HG02938 (cell line): ENCODE results near the gene GAS7.

Source experiments
- ATAC-seq: cut with Tn5 transposase; IDR thresholded peaks from one replicate; pipeline ENCODE4 v1.9.1; 2021; ENCODE audit warnings: mild to moderate bottlenecking, moderate library complexity; ENCODE audit not compliant: unreplicated experiment

GAS7 gene

DNA sequence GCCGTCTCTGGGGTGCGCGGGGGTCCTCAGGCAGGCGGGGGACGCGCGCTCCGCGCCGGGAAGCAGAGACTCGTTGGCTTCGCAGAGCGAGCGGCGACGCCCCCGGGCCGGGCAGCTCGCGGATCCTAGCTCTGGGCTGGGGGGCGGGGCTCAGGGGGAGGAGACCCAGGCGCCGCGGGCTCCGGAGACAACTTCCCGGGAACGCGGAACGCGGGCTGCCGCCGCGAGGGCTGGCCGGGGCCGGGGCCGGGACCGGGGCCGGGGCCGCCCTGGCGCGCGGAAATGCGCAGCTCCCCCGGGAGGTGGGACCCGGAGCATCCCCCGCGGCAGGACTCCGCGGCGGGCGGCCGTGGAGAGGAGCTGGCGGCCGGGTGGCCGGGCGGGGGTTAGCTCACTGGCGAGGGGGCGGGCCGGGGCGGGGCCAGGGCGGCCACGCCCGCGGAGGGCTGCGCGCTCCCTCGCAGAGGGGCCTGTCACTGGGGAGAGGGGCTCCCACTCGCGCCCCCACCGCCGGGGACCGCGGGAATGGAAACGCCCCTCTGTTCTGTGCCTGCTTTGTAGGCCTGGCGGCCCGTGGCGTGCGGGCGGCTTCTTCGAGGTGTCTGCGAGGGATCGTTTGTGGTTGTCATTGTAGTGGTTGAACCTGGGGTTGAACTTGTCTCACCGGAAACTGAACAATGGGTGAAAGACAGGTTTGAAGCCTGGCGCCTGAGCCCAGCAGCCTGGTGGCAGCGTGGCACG is at the start of gene GAS7:
GAS7 (minus strand) TSS at position 98 of the 741 bp plus-strand sequence.
- no peak for ATAC-seq

DNA sequence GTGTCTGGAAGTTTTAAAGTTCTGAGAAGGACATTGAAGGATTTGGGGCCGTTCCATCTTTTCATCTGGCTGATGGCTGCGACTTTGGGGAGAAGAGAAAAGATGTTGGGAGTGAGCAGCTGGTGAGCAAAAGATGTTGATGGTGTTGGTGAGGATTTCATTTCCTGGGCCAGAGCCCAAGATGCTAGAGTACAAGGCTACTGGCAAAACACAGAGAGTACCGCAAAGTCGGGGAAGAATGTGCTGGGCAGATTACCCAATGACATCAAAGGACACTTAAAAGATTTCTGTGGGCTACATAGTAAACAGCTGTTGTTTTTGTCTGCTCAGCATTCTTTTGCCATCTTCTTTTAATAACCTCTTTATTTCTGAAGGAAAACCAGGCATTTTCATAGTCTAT is 49.4 kb upstream of the GAS7 start:
- ATAC-seq = no peak

DNA sequence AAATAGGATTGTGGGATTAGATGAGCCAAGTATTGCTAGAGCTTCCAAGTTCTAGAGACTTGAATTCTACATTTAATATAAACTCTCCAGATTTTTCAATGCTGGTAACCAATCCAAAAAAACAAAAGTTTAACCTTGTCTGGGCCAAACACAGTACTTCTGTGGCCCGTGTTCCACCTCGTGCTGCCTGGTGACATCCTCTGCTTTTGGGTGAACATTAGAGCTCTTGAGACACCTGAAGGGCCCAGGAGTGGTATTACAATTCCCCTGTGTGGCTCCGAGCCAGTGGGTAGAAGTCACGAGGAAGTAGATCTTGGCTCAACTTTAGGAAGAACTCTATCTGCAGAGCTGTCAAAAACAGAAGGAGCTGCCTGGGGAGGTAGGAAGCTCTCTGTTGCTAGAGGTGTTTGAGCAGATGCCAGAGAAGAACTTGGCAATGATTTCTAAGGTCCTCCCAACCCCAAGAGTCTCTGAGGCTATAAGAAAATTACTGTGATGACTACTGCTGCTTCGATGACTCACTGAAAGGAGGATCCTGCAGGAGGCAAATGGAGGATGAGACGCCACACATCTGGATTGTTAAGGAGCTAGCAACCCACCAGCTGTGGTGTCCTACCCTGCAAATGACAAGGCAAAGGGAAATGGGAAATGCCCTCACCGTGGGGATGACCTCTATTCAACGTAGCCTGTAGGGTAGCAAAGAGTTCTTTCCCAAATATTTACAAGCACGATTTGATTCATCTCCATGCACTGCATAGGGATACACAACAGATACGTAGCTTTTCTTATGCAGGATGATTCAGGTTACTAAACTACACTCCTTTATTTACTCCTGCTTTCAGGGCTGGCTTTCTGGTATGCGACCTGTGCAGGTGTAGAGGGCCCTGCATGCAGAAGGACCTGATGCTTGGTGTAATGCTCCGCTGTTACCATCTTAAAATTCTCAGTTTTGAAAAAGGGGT is 45.8 kb upstream of the GAS7 start:
- no peak for ATAC-seq

DNA sequence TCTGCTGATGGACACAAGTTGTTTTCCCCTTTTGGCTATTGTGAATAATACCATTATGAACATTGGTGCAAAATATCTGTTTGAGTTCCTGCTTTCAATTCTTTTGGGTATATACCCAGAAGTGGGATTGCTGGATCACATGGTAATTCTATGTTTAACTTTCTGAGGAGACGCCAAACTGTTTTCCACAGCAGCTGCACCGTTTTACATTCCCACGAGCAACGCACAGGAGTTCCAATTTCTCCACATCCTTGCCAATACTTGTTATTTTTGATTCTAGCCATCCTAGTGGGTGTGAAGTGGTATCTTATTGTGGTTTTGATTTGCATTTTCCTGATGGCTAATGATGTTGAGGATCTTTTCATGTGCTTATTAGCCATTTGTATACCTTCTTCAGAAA is 43.4 kb upstream of the GAS7 start:
- ATAC-seq = no peak

DNA sequence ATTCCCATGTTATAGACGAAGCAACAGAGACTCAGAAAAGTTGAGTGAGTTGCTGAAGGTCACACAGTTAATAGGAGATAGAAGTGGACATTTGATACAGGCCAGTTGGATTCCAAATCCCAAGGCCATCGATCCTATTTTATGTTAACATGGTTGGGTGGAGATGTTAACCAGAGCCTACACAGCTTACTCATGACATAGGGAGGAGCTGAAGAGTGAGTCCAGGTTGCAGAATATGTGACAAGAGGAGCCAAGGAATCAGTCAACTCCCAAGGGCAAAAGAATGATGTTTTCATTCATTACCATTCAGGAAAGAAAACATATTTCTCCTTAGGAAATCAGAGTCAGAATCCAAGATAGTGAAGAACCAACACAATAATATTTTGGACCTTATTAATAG is 40.3 kb upstream of the GAS7 start:
- ATAC-seq = no peak

DNA sequence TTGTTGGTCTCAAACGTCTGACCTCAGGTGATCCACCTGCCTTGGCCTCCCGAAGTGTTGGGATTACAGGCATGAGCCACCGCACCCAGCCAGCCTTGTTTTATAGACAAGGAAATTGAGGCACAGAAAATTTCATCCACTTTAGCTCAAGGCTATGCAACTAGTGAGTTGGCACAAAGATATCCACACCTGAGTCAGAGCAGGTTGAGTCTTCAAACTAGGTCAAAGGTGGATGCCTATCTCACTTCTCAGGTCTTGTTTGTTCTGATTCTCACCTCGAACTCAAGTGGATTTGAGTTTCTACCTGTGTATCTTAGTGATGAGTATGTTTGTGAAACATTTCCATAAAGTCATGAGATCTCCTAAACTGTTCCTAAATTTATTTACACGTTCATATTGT is 35.6 kb upstream of the GAS7 start:
- ATAC-seq = no peak

DNA sequence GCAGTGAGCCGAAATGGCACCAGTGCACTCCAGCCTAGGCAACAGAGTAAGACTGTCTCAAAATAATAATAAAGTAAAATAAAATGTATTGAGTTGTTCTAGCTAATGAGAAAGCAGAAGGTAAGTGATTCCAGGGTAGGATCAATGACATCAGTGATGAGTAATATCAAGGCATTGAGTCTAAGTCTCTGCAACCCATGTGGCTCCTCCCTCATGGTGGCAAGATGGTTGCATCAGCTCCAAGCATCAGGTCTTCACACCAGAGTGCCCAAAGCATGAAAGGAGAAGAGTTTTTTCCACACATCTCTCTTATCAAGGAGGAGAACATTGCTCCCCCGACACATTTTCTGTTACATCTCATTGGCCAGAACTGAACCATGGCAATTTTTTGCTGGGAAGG is 34.8 kb upstream of the GAS7 start:
- ATAC-seq = no peak

DNA sequence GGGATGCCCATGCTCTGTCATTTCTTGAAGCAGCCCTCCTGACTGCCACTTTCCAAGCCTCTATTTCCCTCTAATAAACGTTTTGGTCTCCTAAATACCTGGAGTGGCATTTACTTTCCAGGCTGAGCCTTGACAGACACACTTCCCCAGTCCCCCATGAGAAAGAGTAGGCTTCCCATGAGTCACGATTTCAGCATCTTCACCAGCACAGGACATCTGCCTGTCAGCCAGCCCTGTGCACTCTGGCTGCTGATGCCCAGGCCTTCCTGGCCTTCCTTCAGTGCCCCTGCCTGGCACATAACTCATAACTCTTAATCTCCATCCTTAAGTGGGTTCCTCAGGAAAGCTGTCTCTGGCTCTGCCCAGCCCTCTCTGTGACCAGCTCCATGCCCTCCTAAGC is 30.8 kb upstream of the GAS7 start:
- ATAC-seq = no peak

DNA sequence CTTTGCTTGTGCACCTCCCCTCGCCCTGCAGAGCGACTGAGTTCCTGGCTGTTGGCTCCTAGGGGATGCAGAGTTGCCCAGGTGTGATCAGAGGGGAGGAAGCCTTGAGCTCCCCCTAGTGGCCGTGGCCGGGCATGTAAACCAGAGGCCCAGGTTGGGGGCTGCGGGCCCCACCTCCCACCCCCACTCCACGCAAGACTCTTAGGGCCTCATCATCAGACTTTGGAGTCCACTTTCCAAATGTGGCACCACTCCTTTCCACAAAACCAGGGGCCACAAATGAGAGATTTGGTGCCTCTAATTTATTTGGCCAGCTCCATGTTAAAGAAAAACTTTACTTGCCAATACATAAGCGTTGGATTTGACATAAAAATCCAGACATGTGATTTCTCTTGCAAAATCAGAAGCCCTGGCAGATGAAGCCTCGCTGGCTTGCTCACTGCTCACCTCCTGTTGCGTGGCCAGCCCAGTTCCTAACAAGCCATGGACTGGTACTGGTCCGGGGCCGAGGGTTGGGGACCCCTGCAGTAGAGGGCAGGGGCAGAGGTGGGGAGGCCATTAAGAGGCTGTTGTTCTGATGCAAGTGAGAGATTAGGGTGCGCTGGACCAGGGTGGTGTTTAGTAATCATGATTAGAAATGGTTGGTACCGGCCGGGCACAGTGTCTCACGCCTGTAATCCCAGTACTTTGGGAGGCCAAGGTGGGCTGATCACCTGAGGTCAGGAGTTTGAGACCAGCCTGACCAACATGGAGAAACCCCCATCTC is 28.7 kb upstream of the GAS7 start:
- ATAC-seq = no peak

DNA sequence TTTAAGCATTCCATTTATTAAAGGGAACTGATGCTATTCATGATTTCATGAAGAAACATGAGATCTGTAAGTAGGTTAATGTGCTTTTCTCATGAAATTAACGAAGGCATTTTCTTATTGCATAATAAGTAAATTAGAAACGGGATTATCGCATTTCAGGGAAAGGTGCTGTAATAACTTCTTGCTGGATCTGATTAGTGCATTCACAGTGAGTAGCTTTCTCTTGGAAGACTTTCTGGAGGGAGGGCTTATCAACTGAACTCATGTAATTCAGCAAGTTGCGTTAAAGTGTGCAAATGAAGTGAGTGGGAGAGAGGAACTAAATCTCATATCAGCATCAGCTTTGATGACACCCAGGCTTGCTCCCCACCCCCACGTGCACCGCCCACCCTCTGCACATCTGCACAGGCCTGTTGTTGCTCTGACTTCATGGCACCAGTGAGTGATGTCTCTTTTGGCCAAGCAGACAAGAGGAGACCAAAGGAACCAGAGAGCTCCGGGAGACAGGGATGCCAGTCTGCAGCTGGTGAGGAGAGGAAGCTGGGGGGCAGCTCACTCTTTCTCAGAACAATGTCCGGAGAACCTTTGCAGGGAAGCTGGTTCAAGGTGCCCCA is 26.3 kb upstream of the GAS7 start:
- ATAC-seq = no peak

DNA sequence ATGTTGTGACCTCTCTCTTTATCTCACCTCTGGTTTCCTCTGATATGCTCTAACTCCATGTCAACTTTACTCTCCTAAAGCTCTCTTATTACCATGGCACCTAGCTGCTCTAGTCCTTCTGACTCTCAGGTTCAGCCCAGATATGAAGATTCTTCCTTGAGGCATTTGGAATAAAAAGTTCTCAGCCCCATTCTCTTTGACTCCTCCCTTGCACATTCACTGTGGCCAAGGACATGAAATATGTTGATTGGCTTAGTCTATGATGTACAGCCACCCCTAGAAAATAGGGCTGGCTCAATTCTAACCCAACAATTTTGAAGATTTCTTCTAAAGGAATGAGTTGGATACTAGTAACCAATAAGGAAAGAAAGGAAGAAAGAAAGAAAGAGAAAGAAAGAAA is 20.8 kb upstream of the GAS7 start:
- no peak for ATAC-seq

DNA sequence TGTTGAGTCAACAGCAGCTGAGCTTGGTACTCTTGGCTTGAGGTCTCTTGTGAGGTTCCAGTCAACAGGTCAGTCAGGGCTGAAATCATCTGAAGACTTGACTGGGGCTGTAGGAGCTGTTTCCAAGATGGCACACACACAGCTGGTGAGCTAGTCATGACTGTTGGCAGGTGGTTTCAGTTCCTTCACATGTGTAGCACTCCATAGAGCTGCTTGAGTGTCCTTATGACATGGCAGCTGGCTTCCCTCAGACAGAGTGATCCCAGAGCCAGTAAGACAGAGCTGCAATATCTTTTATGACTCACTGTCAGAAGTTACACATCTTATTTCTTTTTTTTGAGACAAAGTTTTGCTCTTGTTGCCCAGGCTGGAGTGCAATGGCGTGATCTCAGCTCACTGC is 19.5 kb upstream of the GAS7 start:
- ATAC-seq = no peak

DNA sequence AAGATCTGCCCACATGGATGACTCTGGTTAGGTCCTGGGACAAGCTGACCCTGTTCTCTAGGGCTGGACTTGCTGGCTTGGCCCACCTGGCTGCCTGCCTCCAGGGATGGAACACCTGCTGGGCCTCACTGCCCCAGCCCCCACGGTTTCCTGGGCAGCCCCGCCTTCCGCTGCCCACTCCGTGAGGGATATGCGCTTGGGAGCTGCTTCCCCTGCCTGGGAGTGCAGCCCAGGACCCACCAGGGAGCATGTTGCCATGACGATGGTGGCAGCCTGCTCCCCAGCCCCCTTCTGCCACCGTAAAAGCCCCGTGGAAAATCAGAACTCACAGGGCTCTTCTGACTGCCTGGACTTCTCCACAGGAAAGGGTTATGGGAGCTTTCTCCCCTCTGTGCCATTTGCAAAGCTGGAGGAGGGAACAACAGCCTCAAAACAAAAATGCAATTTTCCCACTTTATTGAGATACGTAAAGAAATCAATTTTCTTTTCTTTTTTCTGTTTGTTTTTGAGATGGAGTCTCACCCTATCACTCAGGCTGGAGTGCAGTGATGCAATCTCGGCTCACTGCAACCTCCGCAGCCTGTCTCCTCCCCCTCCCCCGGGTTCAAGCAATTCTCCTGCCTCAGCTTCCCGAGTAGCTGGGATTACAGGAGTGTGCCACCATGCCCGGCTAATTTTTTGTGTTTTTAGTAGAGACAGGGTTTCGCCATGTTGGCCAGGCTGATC is 18.0 kb upstream of the GAS7 start:
- ATAC-seq = no peak

DNA sequence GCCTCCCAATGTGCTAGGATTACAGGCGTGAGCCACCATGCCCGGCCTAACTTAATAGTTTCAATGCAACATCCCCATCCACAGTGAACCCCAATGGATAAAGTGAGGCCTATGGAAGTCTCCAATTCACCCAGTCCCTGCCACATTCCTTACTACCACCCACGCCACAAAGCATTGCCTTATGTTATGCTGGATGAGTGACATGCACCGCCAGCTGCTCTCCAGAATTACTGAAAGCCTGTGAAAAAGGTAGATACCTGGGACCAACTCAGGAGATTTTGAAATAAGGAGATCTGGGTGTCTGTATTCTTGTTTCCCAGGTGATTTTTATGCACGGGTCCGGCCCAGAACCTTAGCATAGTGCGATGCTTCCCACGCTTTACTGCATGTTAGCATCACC is 16.9 kb upstream of the GAS7 start:
- ATAC-seq = no peak

DNA sequence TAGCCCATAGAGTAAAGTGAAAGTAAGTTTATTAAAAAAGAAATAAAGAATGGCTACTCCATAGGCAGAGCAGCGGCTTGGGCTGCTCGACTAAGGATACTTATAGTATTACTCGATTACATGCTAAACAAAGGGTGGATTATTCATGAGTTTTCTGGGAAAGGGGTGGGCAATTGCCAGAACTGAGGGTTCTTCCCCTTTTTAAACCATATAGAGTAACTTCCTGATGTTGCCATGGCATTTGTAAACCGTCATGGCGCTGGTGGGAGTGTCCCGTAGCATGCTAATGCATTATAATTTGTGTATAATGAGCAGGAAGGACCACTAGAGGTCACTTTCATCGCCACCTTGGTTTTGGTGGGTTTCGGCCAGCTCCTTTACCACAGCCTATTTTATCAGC is 13.3 kb upstream of the GAS7 start:
- ATAC-seq = no peak

DNA sequence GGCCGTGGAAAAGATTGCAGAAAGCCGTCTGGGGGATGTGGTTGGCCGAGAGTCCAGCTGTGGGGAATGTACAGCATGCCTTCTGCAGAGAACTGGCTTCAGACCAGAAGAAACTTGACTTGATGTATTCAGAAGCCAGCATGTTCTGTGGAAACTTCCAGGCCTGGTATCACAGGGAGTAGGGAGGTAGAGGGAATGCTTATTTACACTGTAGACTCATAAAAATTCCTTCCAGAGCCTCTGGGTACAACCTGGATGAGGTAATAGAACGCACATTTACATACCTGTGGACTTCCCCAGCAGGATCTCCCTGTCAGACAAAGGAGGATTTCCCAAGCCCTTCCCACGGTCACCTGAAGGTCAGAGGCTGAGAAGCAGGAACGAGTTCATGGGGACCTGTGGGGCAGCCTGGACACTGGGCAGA is 11.8 kb upstream of the GAS7 start:
- ATAC-seq = no peak

DNA sequence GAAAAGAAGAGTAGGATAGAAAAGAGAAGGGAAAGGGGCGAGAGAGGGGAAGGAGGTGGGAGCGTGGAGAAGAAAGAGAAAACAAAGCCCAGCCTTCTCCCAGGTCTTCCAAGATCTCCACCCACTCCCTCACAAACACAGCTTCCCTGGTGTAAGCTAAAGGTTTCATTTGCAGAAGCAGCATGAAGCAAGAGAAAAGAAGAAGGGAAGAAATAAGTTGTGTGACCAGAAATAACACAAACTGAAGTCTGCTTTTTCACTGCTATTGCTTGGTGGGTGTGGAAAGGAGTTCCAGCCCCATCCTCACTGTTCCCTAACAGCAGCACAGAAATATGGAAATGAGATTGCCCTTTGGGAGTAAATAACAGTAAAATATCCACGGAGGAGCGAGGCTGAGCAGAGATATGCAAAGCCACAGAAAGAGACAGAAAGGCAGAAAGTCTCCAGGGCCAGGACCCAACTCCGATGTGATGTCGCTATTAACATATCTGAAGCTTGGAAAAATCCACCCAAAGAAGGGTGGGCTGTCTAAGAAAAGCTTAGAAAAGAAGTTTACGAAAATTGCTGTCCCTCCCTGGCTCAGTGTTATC is 10.3 kb upstream of the GAS7 start:
- no peak for ATAC-seq

DNA sequence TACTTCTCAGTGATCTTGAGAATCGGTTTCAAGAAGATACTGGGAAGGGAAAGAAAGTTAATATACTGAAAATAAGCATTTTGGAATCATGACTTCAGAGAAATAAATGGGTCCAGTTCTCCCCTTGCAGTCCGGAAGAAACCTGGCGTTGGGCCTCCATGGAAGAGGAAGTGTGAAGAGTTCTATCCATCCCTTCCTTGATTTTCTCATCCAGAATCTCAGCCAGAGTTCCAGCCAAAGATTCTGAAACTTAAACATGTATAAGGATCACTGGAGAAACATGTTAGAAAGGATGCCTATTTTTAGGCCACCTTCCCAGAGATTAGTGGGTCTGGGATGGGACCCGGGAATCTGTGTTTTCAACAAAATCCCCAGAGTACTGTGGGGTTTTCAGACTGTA is 8.7 kb upstream of the GAS7 start:
- ATAC-seq = no peak

DNA sequence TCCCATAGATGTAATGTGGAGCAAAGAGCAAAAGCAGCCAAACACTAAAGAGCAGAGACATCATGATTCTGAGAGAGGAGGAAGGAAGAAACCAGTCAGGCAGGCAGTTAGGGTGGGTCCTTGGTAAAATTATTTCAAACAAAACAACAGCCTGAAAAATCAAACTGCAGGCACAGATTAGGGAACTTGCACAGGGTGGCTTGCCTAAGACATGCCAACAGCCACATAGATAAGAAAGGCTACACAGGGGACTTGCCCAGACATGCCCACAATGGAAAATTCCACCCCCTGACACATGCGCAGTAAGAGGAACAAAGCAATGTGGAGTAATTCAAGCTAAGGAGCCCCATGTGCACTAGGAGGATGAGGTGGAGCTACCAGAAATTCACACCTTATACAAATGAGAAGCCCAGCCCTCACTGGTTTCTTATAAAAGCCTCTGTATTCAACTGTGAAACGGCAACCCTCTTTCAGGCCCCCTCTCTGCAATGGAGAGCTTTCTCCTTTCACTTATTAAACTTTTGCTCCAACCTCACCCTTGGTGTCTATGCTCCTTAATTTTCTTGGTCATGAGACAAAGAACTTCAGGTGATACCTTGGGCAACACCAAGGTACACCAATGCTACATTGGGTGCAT is 7.3 kb upstream of the GAS7 start:
- no peak for ATAC-seq

DNA sequence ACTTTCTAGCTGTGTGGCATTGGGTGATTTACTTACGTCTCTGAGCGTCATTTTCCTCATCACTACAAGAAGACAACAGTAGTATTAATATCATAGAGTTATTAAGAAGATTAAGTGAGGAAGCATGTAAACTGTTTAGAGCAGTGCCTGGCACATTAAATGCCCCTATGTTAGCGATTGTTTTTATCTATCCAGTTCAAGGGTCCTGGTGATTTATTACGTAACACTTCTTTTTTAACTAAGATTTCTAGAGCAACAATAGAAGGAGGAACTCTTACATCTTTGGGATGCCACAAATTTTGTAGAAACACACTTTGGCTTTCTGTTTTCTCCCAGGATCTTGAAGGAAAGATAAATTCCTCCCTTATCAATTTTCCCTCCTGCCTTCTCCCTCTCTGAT is 3.3 kb upstream of the GAS7 start:
- no peak for ATAC-seq
